ENCODE results near the gene TIMM29.

TIMM29 gene

GRCh38 chr19:10928563-10929401, at the start of gene TIMM29, which contains the start of gene YIPF2:
TIMM29 (plus strand) TSS chr19:10928811; CDS start chr19:10928823, 12 bp downstream.
YIPF2 (minus strand) TSS chr19:10928639; CDS start chr19:10928410, 229 bp downstream.
- peak; percentile 95 for DNase-seq

DNA sequence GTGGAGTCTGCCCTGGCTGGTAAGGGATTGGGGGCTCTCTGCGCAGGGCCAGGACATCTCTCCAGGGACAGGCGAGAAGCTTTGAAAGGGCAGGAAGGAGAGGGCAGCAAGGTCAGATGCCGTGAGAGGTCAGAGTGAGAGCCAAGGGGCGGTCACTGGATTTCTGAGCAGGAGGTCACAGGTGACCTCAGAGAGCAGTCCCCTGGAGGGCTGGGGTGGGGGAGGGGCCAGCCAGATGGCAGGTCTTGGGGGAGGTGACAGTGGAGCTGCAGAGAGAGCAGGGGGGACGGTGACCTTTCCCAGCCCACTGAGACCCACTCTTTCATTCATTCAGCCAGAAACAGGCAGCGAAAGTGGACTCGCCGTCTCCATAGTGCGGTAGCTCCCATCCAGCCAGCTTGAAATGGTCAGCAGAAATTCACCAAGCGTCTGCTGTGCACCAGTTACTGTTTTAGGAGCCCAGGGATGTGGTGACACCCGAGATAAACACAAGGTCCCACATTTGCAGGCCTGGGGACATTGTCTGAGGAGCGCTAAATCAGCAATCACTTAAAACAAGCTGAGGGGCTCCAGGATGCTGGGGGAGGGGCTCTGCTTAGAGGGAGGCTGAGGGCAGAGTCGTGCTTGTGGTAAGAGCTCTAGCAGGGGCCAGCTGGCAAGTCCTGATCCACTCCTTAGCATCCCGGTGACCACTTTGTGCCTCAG, 47.1 kb upstream of the TIMM29 start:
- no peak for DNase-seq

DNA sequence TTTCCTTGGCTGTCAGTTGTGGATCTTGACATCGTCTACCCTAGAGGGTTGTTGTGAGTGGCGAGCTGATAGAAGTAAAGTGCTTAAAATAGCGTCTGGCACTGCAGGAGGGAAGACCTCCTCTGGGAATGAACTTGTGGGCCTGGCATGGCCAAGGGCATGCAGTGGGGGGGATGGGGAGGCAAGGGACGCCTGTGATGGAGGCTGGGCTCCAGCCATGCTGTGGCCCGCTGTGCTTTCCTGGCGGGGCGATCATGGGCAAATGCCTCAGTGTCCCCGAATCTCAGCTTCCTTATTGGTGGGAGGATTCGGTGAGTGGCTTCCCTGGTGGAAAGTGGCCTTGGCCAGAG, 46.5 kb upstream of the TIMM29 start:
- DNase-seq: no peak

- DNase-seq: no peak
These were observed 44.3 kb upstream of the TIMM29 start for GRCh38 chr19:10884274-10884673.

DNA sequence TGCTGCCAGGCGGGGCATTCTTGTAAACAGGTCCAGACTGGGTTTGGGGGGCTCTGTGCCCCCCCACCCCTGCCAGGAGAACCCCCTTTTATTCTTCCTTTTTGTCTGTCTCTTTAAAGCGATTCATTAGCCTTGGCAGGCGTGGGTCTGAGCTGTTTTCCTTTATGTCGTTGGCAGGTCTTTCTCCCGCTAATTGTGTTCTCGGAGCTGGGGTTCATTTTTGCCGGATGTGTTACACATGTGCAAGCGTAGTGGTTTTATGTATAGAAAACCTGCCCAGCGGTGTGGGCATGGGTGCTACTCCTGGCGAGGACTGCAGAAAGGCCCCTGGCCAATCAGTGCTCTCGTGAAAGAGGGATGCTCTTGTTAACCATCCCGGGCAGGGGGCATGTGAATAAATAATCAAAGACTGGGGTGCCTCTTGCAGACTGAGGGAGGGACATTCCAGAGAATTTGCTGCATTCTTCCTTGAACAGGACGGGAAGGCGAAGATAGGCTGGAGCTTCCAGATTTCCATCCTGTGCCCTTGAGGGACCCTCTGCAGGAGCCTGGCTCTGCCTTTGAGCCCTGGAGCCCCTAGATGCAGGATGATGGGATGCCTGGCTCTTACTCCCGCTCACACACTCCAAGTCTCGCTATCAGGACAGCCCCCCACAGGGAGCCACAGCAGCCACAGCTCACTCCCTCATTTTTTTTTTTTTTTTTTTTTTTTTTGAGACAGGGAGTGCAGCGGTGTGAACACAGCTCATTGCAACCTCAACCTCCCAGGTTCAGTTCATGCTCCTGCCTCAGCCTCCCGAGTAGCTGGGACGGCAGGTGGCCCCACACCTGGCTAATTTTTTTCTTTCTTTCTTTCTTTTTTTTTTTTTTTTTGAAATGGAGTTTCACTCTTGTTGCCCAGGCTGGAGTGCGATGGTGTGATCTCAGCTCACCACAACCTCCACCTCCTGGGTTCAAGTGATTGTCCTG, 43.1 kb upstream of the TIMM29 start:
- DNase-seq: no peak

DNA sequence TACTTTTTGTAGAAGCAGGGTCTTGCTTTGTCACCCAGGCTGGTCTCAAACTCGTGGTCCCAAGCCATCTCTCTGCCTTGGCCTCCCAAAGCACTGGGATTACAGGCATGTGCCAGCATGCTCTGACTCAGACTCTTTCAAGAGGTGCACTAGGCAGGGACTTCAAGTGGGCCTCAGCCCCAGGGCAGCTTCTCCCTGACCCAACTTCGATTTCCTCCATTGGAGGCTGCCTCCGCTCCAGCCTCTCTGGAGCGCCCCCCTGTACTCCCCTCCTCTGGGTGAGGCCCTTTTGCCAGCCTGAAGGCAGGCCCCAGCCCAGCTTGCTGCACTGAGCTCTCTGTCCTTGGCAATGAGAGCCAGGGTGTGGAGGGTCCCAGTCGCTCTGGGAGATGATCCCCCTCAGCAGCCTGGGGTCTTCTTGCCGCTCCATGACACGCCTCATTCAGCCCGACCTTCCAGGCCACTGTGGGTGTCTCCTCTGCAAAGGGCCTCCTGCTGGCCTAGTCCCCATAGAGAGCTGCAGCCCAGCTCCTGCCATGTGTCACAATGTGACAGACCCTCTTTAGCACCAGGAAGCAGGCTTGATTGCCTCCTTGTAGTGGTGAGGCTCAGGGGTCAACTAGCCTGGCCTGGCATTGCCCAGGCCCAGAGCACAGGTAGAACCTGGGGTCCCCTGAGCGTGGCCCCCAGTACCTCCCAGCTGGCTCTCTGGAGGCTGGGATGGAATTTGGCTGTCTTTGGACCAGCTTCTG, 40.8 kb upstream of the TIMM29 start:
- DNase-seq: no peak

DNA sequence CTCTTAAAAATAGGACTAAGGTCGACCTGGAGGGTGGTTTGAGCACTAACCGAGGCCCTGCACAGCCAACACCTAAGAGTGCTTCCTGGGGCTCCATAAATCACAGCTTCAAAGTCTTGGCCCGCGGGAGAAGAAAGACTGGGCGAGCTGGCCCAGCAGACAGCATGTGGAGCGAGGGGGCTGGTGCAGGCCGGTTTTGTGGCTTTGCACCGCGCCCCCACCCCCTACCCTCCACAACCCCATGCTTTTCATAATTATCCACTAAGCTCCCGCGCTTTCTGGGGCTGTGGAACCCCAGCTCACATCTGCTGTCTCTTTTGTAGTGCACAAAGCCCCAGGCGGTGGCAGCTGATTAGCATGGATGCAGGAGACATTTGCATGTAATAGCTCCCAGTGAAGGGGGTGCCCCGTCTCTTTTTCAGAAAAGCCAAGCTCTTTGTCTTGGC, 40.2 kb upstream of the TIMM29 start:
- no peak for DNase-seq

DNA sequence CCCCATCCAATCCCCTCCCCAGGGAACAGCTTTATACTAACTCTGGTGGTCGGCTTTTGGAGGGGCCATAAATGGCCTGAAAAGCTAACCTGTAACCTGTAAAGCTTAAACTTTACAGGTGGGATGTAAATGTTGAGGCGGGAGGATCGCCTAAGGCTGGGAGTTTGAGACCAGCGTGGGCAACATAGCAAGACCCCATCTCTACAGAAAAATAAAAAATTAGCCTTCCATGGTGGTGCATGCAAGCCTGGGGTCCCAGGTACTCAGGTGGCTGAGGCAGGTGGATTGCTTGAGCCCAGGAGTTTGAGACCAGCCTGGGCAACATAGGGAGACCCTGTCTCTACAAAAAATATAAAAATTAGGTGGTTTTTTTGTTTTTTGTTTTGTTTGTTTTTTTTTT, 38.7 kb upstream of the TIMM29 start:
- DNase-seq: no peak

DNA sequence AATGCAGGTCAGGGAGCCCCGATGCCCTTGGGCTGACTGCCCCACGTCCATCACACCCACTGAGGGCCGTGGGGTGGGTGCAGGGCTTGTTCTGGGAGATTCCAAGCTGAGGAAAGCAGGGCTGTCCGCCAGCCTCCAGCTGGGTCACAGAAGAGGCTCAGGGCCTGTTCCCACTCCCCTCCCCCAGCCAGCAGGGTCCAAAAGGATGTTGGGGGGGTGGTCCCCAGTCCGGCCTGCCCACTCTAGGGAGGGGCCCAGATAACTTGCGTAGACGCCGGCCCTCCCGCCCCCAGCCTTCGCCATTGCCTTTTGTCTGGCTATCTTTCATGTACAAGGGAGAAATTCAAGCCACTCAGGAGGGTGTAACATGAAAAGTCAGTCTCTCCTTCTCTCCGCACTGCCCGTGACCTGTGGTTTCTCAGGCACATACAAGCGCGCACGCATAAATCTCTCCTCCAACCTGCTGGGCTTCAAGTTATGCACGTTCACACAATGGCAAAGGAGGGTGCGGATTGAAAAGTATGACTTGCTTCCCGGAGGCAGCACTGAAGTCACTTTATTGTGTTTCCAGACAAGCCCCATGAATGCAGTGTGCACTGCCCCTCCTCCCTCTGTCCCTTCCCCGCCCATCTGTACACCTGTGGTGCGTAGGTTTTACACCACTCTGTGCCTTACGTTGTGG, 37.1 kb upstream of the TIMM29 start:
- no peak for DNase-seq

GRCh38 chr19:10892256-10892655, 36.4 kb upstream of the TIMM29 start:
- no peak for DNase-seq

GRCh38 chr19:10894911-10895213, 33.7 kb upstream of the TIMM29 start:
- DNase-seq: no peak

GRCh38 chr19:10895363-10895762, 33.2 kb upstream of the TIMM29 start:
- no peak for DNase-seq

- DNase-seq: no peak
These were observed 32.7 kb upstream of the TIMM29 start for GRCh38 chr19:10895920-10896319.

DNA sequence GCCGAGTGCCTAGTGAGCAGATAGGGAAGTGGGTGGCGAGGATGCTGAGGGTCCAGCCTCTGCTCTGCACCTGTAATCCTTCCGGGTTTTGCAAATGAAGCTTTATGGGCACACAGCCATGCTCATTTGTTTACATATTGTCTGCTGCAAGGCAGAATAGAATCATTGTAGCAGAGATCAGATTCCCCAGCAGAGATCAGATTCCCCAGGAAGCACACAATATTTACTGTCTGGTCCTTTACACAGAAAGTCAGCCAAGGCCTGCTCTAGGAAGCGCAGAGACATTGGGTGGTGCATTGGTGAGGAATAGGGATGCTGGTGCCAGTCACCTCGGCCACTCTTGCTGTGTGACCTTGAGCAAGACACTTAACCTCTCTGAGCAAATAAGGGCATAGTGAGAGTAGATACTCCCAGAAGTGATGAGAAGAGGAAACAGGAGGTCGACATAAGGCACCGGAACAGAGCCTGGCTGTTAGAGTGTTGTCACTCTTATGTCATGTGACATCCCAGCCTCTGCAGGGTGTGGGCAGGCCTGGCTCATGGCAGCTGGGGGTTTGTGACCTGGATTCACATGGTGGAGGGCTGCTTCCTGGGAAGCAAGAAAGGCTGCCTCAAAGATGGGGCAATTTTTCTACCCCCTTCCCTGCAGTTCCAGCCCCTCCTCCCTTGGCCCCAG, 31.6 kb upstream of the TIMM29 start:
- no peak for DNase-seq

GRCh38 chr19:10898633-10899032, 30.0 kb upstream of the TIMM29 start:
- no peak for DNase-seq

DNA sequence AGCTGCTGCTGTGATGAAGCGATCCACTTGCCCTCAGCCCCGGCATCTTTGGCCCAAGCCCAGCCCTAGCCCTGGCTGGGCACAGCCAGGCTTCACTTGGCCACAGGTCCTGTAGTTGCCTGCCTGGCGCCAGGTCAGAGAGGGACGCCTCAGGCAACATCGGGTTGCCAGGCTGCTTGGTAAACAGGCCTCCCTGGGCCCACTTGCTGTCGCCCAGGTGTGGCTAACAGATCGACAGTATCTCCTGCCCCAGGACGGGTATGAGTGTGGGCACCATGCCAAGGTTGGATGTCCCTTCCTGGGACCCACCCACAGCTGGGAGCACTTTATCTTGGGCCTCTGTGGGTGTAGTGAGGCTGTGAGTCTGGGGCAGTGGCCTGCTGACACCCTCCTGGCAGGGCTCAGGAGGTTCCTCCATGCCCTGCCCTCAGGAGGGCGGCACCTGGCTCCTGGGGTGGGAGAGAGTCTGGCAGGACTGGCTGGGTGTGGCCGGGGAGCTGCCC, 29.4 kb upstream of the TIMM29 start:
- no peak for DNase-seq

DNA sequence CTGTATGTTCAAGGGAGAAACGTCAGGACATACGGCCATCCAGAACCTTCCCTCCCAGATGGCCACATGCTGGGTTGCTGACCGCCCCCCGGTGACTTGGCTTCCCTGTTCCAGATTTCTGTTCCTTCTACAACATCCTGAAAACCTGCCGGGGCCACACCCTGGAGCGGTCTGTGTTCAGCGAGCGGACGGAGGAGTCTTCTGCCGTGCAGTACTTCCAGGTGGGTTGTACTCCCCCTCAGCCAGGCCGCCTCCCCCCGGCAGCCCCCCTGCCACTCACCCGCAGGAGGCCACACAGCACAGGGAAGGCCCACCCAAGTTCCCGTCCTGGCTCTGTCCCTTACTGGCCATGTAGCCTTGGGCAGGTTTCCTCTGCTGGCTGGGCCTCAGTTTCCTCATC, 20.7 kb upstream of the TIMM29 start:
- no peak for DNase-seq

DNA sequence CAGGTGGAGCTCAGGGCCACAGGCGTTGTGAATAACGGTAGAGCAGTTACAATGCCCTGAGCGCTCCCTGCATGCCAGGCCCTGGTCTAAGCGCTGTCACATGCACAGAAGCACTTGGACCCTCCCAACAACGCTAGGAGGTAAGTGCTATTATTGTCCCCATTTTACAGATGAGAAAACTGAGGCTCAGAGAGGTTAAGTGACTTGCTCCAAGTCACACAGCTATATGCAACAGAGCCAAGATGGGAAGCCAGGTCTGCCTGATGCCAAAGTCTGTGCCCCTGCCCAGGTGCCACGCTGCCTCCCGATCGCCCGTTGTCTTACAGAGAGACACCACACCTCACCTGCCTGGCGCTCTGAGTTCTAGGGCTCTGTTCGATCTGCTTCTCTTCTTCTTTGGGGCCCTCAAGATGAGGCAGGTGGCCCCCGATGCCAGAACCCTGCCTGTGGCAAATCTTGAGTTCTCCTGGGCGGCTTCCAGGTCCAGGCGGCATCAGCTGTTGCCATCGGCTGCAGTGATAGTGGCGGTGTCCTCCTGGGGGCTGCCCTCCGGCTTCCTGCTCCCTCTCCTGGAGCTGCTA, 20.1 kb upstream of the TIMM29 start:
- no peak for DNase-seq

GRCh38 chr19:10911579-10912363, 16.8 kb upstream of the TIMM29 start:
- DNase-seq: no peak

- no peak for DNase-seq
These were observed 16.0 kb upstream of the TIMM29 start for GRCh38 chr19:10912619-10913018.

Data from stimulated activated naive CD4-positive, alpha-beta T cell treated with Interleukin-2 at 50 U/mL for 16 hours (primary cell).